Activated naive CD4-positive, alpha-beta T cell treated with anti-CD3 and anti-CD28 coated beads, Interleukin-2, amount 10 ng/mL, durations not matched to agents 7 days and 5 days (primary cell): ENCODE measurements around the gene ELMO1.

Experiments used
- CTCF ChIA-PET: fragments of 350-600 bp; sonication (Branson Sonifier 250); formaldehyde crosslinking; loops from one replicate; lab custom pipeline; 2021; ENCODE audit warnings: antibody characterized with exemption; lab: Charles Lee
- DNase-seq: peaks from one replicate; pipeline ENCODE4 v3.0.0-alpha.2; 2020
- H3K27ac Mint-ChIP-seq: one replicate; pipeline ENCODE4 v1.8.0; 2021; ENCODE audit warnings: mild to moderate bottlenecking, moderate library complexity, mixed read lengths
- H3K27me3 Mint-ChIP-seq: one replicate; pipeline ENCODE4 v1.8.0; 2021; ENCODE audit warnings: mild to moderate bottlenecking, mixed read lengths
- H3K36me3 Mint-ChIP-seq: one replicate; pipeline ENCODE4 v1.8.0; 2021; ENCODE audit warnings: mixed read lengths
- H3K4me1 Mint-ChIP-seq: one replicate; pipeline ENCODE4 v1.8.0; 2021; ENCODE audit warnings: mixed read lengths
- H3K4me3 Mint-ChIP-seq: one replicate; pipeline ENCODE4 v1.8.0; 2021; ENCODE audit warnings: mild to moderate bottlenecking, moderate library complexity, mixed read lengths
- H3K9me3 Mint-ChIP-seq: one replicate; pipeline ENCODE4 v1.8.0; 2021; ENCODE audit warnings: mixed read lengths

Gene ELMO1

GRCh38 chr7:37418381-37418780 lies 30.3 kb downstream of the ELMO1 start:
- peaks cover 26% of the 10 kb centered on the region for H3K4me1 Mint-ChIP-seq
- H3K9me3 Mint-ChIP-seq: no peaks in the 10 kb centered on the region
- CTCF ChIA-PET: interaction anchor here (0.5 to 1.1 kb wide), 2 partner anchors 10 to 12 kb away, joined by 3 read pairs; no protein-coding TSS in a partner anchor
- no peak overlapping the region for H3K4me3 Mint-ChIP-seq
- no peak for DNase-seq
- no peak overlapping the region for H3K27ac Mint-ChIP-seq
- H3K36me3 Mint-ChIP-seq: peaks cover 27% of the 10 kb centered on the region
- no peaks in the 10 kb centered on the region for H3K27me3 Mint-ChIP-seq

- peaks cover 6% of the 10 kb centered on the region for H3K9me3 Mint-ChIP-seq
- CTCF ChIA-PET: interaction anchor here (0.9 kb wide), 1 partner anchor 32 kb away, joined by 3 read pairs; no protein-coding TSS in a partner anchor
- H3K27ac Mint-ChIP-seq: no peak overlapping the region
- H3K4me1 Mint-ChIP-seq: peaks cover 36% of the 10 kb centered on the region
- no peak overlapping the region for H3K4me3 Mint-ChIP-seq
- H3K27me3 Mint-ChIP-seq: no peaks in the 10 kb centered on the region
- no peak for DNase-seq
- H3K36me3 Mint-ChIP-seq: peaks cover 37% of the 10 kb centered on the region
Observed at GRCh38 chr7:37417107-37417474, 31.6 kb downstream of the ELMO1 start.

- peaks cover 41% of the 10 kb centered on the region for H3K4me1 Mint-ChIP-seq
- no peaks in the 10 kb centered on the region for H3K27me3 Mint-ChIP-seq
- H3K27ac Mint-ChIP-seq: no peak overlapping the region
Observed at GRCh38 chr7:37416378-37417106, 32.1 kb downstream of the ELMO1 start.

GRCh38 chr7:37415629-37416028 lies 33.0 kb downstream of the ELMO1 start:
- H3K27me3 Mint-ChIP-seq: no peaks in the 10 kb centered on the region
- H3K4me3 Mint-ChIP-seq: no peak overlapping the region
- H3K9me3 Mint-ChIP-seq: peaks cover 6% of the 10 kb centered on the region
- no peak for DNase-seq
- H3K27ac Mint-ChIP-seq: no peak overlapping the region
- H3K36me3 Mint-ChIP-seq: peaks cover 38% of the 10 kb centered on the region
- CTCF ChIA-PET: interaction anchor here (1.3 kb wide), 1 partner anchor 34 kb away, joined by 3 read pairs; no protein-coding TSS in a partner anchor
- peaks cover 43% of the 10 kb centered on the region for H3K4me1 Mint-ChIP-seq

More at GRCh38 chr7:37416378-37417106, 32.1 kb downstream of the ELMO1 start:
- Mint-ChIP-seq H3K4me3 (no peak overlapping the region), H3K36me3 (peaks cover 37% of the 10 kb centered on the region), H3K9me3 (peaks cover 6% of the 10 kb centered on the region)
- CTCF ChIA-PET: no interaction called here
- no peak for DNase-seq

GRCh38 chr7:37414352-37414983 lies 34.2 kb downstream of the ELMO1 start:
- H3K4me1 Mint-ChIP-seq: peaks cover 54% of the 10 kb centered on the region
- CTCF ChIA-PET: interaction anchor here (1.3 kb wide), 1 partner anchor 35 kb away, joined by 3 read pairs; no protein-coding TSS in a partner anchor
- H3K4me3 Mint-ChIP-seq: no peak overlapping the region
- H3K27me3 Mint-ChIP-seq: no peaks in the 10 kb centered on the region
- DNase-seq: no peak
- no peak overlapping the region for H3K27ac Mint-ChIP-seq
- peaks cover 38% of the 10 kb centered on the region for H3K36me3 Mint-ChIP-seq
- H3K9me3 Mint-ChIP-seq: peaks cover 6% of the 10 kb centered on the region

GRCh38 chr7:37411444-37412034 lies 37.1 kb downstream of the ELMO1 start:
- Mint-ChIP-seq H3K4me1 (peaks cover 61% of the 10 kb centered on the region), H3K27me3 (no peaks in the 10 kb centered on the region), H3K36me3 (peaks cover 24% of the 10 kb centered on the region), H3K27ac (peak overlapping the region; percentile 88), H3K4me3 (no peak overlapping the region), H3K9me3 (peaks cover 6% of the 10 kb centered on the region)
- CTCF ChIA-PET: interaction anchor here (0.6 to 3.2 kb wide), 2 partner anchors 37 to 1415 kb away, joined by 3 to 23 read pairs; partner anchors contain the start of gene ELMO1
- no peak for DNase-seq

GRCh38 chr7:37410305-37411229 lies 38.1 kb downstream of the ELMO1 start:
- H3K4me1 Mint-ChIP-seq: peaks cover 71% of the 10 kb centered on the region
- H3K9me3 Mint-ChIP-seq: peaks cover 6% of the 10 kb centered on the region
- CTCF ChIA-PET: interaction anchor here (1.0 to 3.2 kb wide), 3 partner anchors 10 to 39 kb away, joined by 3 to 23 read pairs (median 4); partner anchors contain the start of gene ELMO1
- H3K27me3 Mint-ChIP-seq: no peaks in the 10 kb centered on the region
- peak overlapping the region; percentile 36 for H3K4me3 Mint-ChIP-seq
- peaks cover 28% of the 10 kb centered on the region for H3K36me3 Mint-ChIP-seq
- no peak for DNase-seq
- peak overlapping the region; percentile 88 for H3K27ac Mint-ChIP-seq

GRCh38 chr7:37409461-37409860 lies 39.2 kb downstream of the ELMO1 start:
- Mint-ChIP-seq H3K27ac (peak overlapping the region; percentile 91), H3K9me3 (peaks cover 6% of the 10 kb centered on the region), H3K4me1 (peaks cover 75% of the 10 kb centered on the region), H3K27me3 (no peaks in the 10 kb centered on the region), H3K36me3 (peaks cover 26% of the 10 kb centered on the region), H3K4me3 (no peak overlapping the region)
- no peak for DNase-seq
- CTCF ChIA-PET: interaction anchor here (1.0 to 3.2 kb wide), 3 partner anchors 11 to 39 kb away, joined by 3 to 23 read pairs (median 4); partner anchors contain the start of gene ELMO1

GRCh38 chr7:37408291-37409228 lies 40.1 kb downstream of the ELMO1 start:
- Mint-ChIP-seq H3K27me3 (no peaks in the 10 kb centered on the region), H3K9me3 (peaks cover 6% of the 10 kb centered on the region), H3K27ac (peak overlapping the region; percentile 91), H3K4me3 (peak overlapping the region; percentile 73), H3K4me1 (peaks cover 75% of the 10 kb centered on the region), H3K36me3 (peaks cover 24% of the 10 kb centered on the region)
- peak; percentile 33 for DNase-seq
- CTCF ChIA-PET: interaction anchor here (0.6 to 3.2 kb wide), 4 partner anchors 28 to 199 kb away, joined by 3 to 23 read pairs (median 4); partner anchors contain the start of gene ELMO1

- Mint-ChIP-seq H3K4me3 (no peak overlapping the region), H3K4me1 (peaks cover 51% of the 10 kb centered on the region), H3K9me3 (peaks cover 20% of the 10 kb centered on the region), H3K27me3 (no peaks in the 10 kb centered on the region), H3K27ac (peak overlapping the region; percentile 11), H3K36me3 (peaks cover 33% of the 10 kb centered on the region)
- CTCF ChIA-PET: interaction anchor here (0.7 to 1.0 kb wide), 2 partner anchors 13 to 33 kb away, joined by 3 read pairs; no protein-coding TSS in a partner anchor
- no peak for DNase-seq
Observed at GRCh38 chr7:37405603-37406122, 43.0 kb downstream of the ELMO1 start.

GRCh38 chr7:37405128-37405527 lies 43.5 kb downstream of the ELMO1 start:
- Mint-ChIP-seq H3K36me3 (peaks cover 36% of the 10 kb centered on the region), H3K27ac (no peak overlapping the region), H3K4me3 (no peak overlapping the region), H3K27me3 (no peaks in the 10 kb centered on the region), H3K9me3 (peaks cover 22% of the 10 kb centered on the region), H3K4me1 (peaks cover 45% of the 10 kb centered on the region)
- CTCF ChIA-PET: interaction anchor here (1.0 kb wide), 1 partner anchor 34 kb away, joined by 3 read pairs; no protein-coding TSS in a partner anchor
- DNase-seq: no peak

- Mint-ChIP-seq H3K36me3 (peaks cover 32% of the 10 kb centered on the region), H3K4me1 (peaks cover 16% of the 10 kb centered on the region), H3K27me3 (no peaks in the 10 kb centered on the region), H3K9me3 (peaks cover 22% of the 10 kb centered on the region), H3K27ac (no peak overlapping the region), H3K4me3 (no peak overlapping the region)
- no peak for DNase-seq
- CTCF ChIA-PET: no interaction called here
Observed at GRCh38 chr7:37399876-37400421, 48.7 kb downstream of the ELMO1 start.
